AG04450 (cell line): ENCODE results near the gene SLC4A1. TPM values are rescaled to one million over a fixed set of nuclear protein-coding genes. Genes with fewer than 3 reads are reported as not detected.

Experiments used
- CTCF ChIA-PET: fragments of 300-600, 350-600 bp; formaldehyde crosslinking; extraction: SDS; loops from one replicate; lab custom pipeline; 2022; ENCODE audit warnings: antibody characterized with exemption, inconsistent platforms; lab: Charles Lee
- POLR2A ChIA-PET: fragments of 350-600 bp; formaldehyde crosslinking; extraction: SDS; loops from one replicate; lab custom pipeline; 2021; ENCODE audit warnings: antibody characterized with exemption, inconsistent platforms; lab: Yijun Ruan, JAX
- DNase-seq: peaks from one replicate; pipeline ENCODE4 v3.0.0-alpha.2; 2011; ENCODE audit warnings: low read depth, low spot score
- H3K27ac ChIP-seq: one replicate; pipeline ENCODE4 v1.5.1; 2012; ENCODE audit warnings: low read depth, low read length, control low read depth
- H3K27me3 ChIP-seq: one replicate; pipeline ENCODE4 v1.6.0; 2012; ENCODE audit warnings: low read length; ENCODE audit not compliant: control insufficient read depth, insufficient read depth
- H3K4me3 ChIP-seq: 2 replicates; pipeline ENCODE4 v1.5.1; 2011; ENCODE audit warnings: mild to moderate bottlenecking, low read depth, low read length, control low read depth
- H3K9me3 ChIP-seq: 2 replicates; pipeline ENCODE4 v1.5.1; 2012; ENCODE audit warnings: low read length; ENCODE audit not compliant: control insufficient read depth, insufficient read depth
- CTCF ChIP-seq: IDR thresholded peaks from 2 replicates; pipeline ENCODE4 v1.5.1; 2011; ENCODE audit warnings: low read depth, low read length, control low read depth, inconsistent platforms
- polyA plus RNA-seq: library from polyadenylated mRNA; depleted of rRNA; stranded (reverse); fragments of >200 nt; gene quantifications from 2 replicates; pipeline ENCODE4 v1.2.3, GENCODE V29; 2011

Gene SLC4A1
- polyA plus RNA-seq, 1 experiment = not detected

- DNase-seq = no peak
- no peaks in the 10 kb centered on the region for H3K27me3 ChIP-seq
- no peaks in the 10 kb centered on the region; the same call in 1 of the 2 replicates for H3K9me3 ChIP-seq
- CTCF ChIA-PET = interaction anchor here (1.0 to 1.6 kb wide), 4 partner anchors 9 to 124 kb away, joined by 3 to 11 read pairs (median 4); no protein-coding TSS in a partner anchor
- H3K27ac ChIP-seq = peak overlapping the region; percentile 47
- TF ChIP-seq CTCF = no peak
- H3K4me3 ChIP-seq = peak overlapping the region; percentile 72
- POLR2A ChIA-PET = interaction anchor here (0.6 to 1.7 kb wide), 7 partner anchors 13 to 1086 kb away, joined by 3 to 8 read pairs (median 4); partner anchors contain the start of genes FAM171A2, GRN and TMUB2
These were observed 50.1 kb downstream of the SLC4A1 start for GRCh38 chr17:44217738-44218343.

- H3K27ac ChIP-seq = no peak overlapping the region
- no peak for TF ChIP-seq CTCF
- H3K9me3 ChIP-seq = no peaks in the 10 kb centered on the region; the same call in 1 of the 2 replicates
- H3K27me3 ChIP-seq = no peaks in the 10 kb centered on the region
- CTCF ChIA-PET = interaction anchor here (0.8 to 1.0 kb wide), 3 partner anchors 10 to 114 kb away, joined by 3 to 4 read pairs (median 3); no protein-coding TSS in a partner anchor
- no peak for DNase-seq
- no peak overlapping the region for H3K4me3 ChIP-seq
- POLR2A ChIA-PET = no interaction called here
These were observed 51.2 kb downstream of the SLC4A1 start for GRCh38 chr17:44216694-44217093.

GRCh38 chr17:44216173-44216572, 51.8 kb downstream of the SLC4A1 start:
- no peak overlapping the region for H3K27ac ChIP-seq
- no peaks in the 10 kb centered on the region for H3K27me3 ChIP-seq
- no peak overlapping the region for H3K4me3 ChIP-seq
- no peaks in the 10 kb centered on the region; the same call in 1 of the 2 replicates for H3K9me3 ChIP-seq
- DNase-seq = no peak
- POLR2A ChIA-PET = no interaction called here
- CTCF ChIA-PET = interaction anchor here (1.0 kb wide), 1 partner anchor 114 kb away, joined by 3 read pairs; no protein-coding TSS in a partner anchor
- no peak for TF ChIP-seq CTCF

- ChIA-PET POLR2A (no interaction called here), CTCF (no interaction called here)
- TF ChIP-seq CTCF = no peak
- Histone ChIP-seq H3K27ac (no peak overlapping the region), H3K27me3 (no peaks in the 10 kb centered on the region), H3K4me3 (no peak overlapping the region), H3K9me3 (no peaks in the 10 kb centered on the region)
- DNase-seq = no peak
These were observed 53.0 kb downstream of the SLC4A1 start for GRCh38 chr17:44214896-44215295.

- no peak for DNase-seq
- Histone ChIP-seq H3K27ac (no peak overlapping the region), H3K4me3 (no peak overlapping the region), H3K27me3 (no peaks in the 10 kb centered on the region), H3K9me3 (no peaks in the 10 kb centered on the region)
- TF ChIP-seq CTCF = no peak
- ChIA-PET CTCF (interaction anchor here (1.3 kb wide), 1 partner anchor 116 kb away, joined by 3 read pairs; no protein-coding TSS in a partner anchor), POLR2A (no interaction called here)
These were observed 53.8 kb downstream of the SLC4A1 start for GRCh38 chr17:44214230-44214494.
